H1 (cell line): ENCODE measurements around the gene TSPAN5. TPM values are rescaled to one million over a fixed set of nuclear protein-coding genes. Genes with fewer than 3 reads are reported as not detected.

Source experiments
- CTCF ChIA-PET: fragments of 300-600 bp; sonication (Branson Sonifier 250); formaldehyde crosslinking; loops from one replicate; lab custom pipeline; 2021; ENCODE audit not compliant: partially characterized antibody; lab: Charles Lee
- POLR2A ChIA-PET: fragments of 300-600 bp; sonication (Branson Sonifier 250); formaldehyde crosslinking; loops from one replicate; lab custom pipeline; 2021; ENCODE audit warnings: inconsistent platforms; ENCODE audit not compliant: partially characterized antibody; lab: Charles Lee
- DNase-seq, 2 experiments: peaks; one replicate each; pipeline versions ENCODE4 v3.0.0 to v3.0.0-alpha.2; 2010 to 2022; ENCODE audit warnings: low spot score in 2 of 2, low read depth in 1 of 2, mixed read lengths in 1 of 2
- FAIRE-seq: peaks from 2 replicates; lab custom pipeline; 2011; peaks lifted over from hg19 to GRCh38; lab: Jason Lieb, UNC
- H2AFZ ChIP-seq: 2 replicates; pipeline ENCODE4 v1.8.1; 2012; ENCODE audit warnings: low read length, inconsistent platforms
- H2AK5ac ChIP-seq: 2 replicates; pipeline ENCODE4 v1.6.1; 2013; ENCODE audit warnings: low read depth, low read length
- H2BK120ac ChIP-seq: replicated peaks from 2 replicates; pipeline ENCODE3; 2013; ENCODE audit warnings: low read depth, low read length, inconsistent platforms
- H2BK12ac ChIP-seq: 2 replicates; pipeline ENCODE4 v1.6.1; 2013; ENCODE audit warnings: low read depth, low read length
- H2BK15ac ChIP-seq: 2 replicates; pipeline ENCODE4 v1.6.1; 2013; ENCODE audit warnings: low read length
- H2BK20ac ChIP-seq: 2 replicates; pipeline ENCODE4 v1.6.1; 2013; ENCODE audit warnings: low read length
- H2BK5ac ChIP-seq: 2 replicates; pipeline ENCODE4 v1.6.1; 2013; ENCODE audit warnings: low read depth, low read length
- H3K14ac ChIP-seq: 2 replicates; pipeline ENCODE4 v1.6.1; 2013; ENCODE audit warnings: inconsistent platforms; ENCODE audit not compliant: insufficient read length
- H3K18ac ChIP-seq: 2 replicates; pipeline ENCODE4 v1.6.1; 2013; ENCODE audit warnings: low read length; ENCODE audit errors: extremely low read depth
- H3K23ac ChIP-seq: 2 replicates; pipeline ENCODE4 v1.6.1; 2013; ENCODE audit warnings: inconsistent platforms; ENCODE audit not compliant: insufficient read length
- H3K23me2 ChIP-seq: 2 replicates; pipeline ENCODE4 v1.6.1; 2013; ENCODE audit warnings: low read depth, low read length
- H3K27ac ChIP-seq: 2 replicates; pipeline ENCODE4 v1.6.1; 2011; ENCODE audit warnings: low read depth, low read length, inconsistent platforms
- H3K27me3 ChIP-seq, 4 experiments: replicated peaks in 1 of 4; 1 replicate in 1 of 4; 2 replicates in 3 of 4; pipeline versions ENCODE4 v1.6.1 to v1.8.1; 2011 to 2013; ENCODE audit warnings: low read length in 3 of 4, mild to moderate bottlenecking in 3 of 4, inconsistent platforms in 2 of 4, mixed read lengths in 2 of 4, moderate library complexity in 1 of 4; ENCODE audit not compliant: control insufficient read depth in 3 of 4, insufficient read depth in 3 of 4; ENCODE audit errors: extremely low read depth in 1 of 4
- H3K36me3 ChIP-seq, 4 experiments: 2 replicates each; pipeline versions ENCODE4 v1.6.1 to v1.8.1; 2011 to 2013; ENCODE audit warnings: mild to moderate bottlenecking in 4 of 4, low read length in 3 of 4, moderate library complexity in 2 of 4, control low read depth in 1 of 4, inconsistent platforms in 1 of 4; ENCODE audit not compliant: insufficient read depth in 4 of 4, control insufficient read depth in 2 of 4
- H3K4ac ChIP-seq: replicated peaks from 2 replicates; pipeline ENCODE3; 2013; ENCODE audit warnings: low read length, low read depth, mixed read lengths, inconsistent platforms; ENCODE audit not compliant: insufficient read length
- H3K4me1 ChIP-seq, 4 experiments: replicated peaks in 1 of 4; 1 replicate in 1 of 4; 2 replicates in 3 of 4; pipeline versions ENCODE4 v1.6.1 to v1.8.1; 2011 to 2013; ENCODE audit warnings: low read length in 3 of 4, inconsistent platforms in 2 of 4, mixed read lengths in 1 of 4; ENCODE audit not compliant: insufficient read depth in 4 of 4, control insufficient read depth in 3 of 4
- H3K4me2 ChIP-seq, 2 experiments: 2 replicates each; pipeline versions ENCODE4 v1.6.1 to v1.8.1; 2011 to 2013; ENCODE audit warnings: low read depth in 2 of 2, low read length in 2 of 2, control low read depth in 1 of 2, inconsistent platforms in 1 of 2, mild to moderate bottlenecking in 1 of 2; ENCODE audit not compliant: insufficient read depth in 1 of 2
- H3K4me3 ChIP-seq, 4 experiments: fragments of 200-600, 300-600 bp in 1 of 4; sonication (generic), shearing (Covaris generic), sonication (Bioruptor Twin) in 1 of 4; 2 replicates each; pipeline versions ENCODE4 v1.5.1 to v1.8.1; 2011 to 2016; ENCODE audit warnings: low read length in 4 of 4, low read depth in 3 of 4, control low read depth in 2 of 4, inconsistent platforms in 2 of 4, mild to moderate bottlenecking in 2 of 4, mixed read lengths in 1 of 4, moderate library complexity in 1 of 4; ENCODE audit not compliant: insufficient read depth in 2 of 4; ENCODE audit errors: extremely low read depth in 1 of 4
- H3K56ac ChIP-seq: replicated peaks from 2 replicates; pipeline ENCODE3; 2013; ENCODE audit warnings: low read depth, mild to moderate bottlenecking, mixed read lengths, low read length, inconsistent platforms; ENCODE audit not compliant: insufficient read length
- H3K79me1 ChIP-seq: 2 replicates; pipeline ENCODE4 v1.6.1; 2013; ENCODE audit warnings: low read depth, low read length, control low read depth
- H3K79me2 ChIP-seq, 2 experiments: 2 replicates each; pipeline versions ENCODE4 v1.6.1 to v1.8.1; 2012 to 2013; ENCODE audit warnings: low read length in 2 of 2, mild to moderate bottlenecking in 2 of 2, inconsistent platforms in 1 of 2; ENCODE audit not compliant: insufficient read depth in 2 of 2, control insufficient read depth in 1 of 2
- H3K9ac ChIP-seq, 4 experiments: replicated peaks in 1 of 4; 1 replicate in 1 of 4; 2 replicates in 3 of 4; pipeline versions ENCODE4 v1.6.1 to v1.8.1; 2011 to 2013; ENCODE audit warnings: low read depth in 3 of 4, low read length in 3 of 4, control low read depth in 2 of 4, mild to moderate bottlenecking in 2 of 4, moderate library complexity in 2 of 4, inconsistent platforms in 1 of 4; ENCODE audit errors: extremely low read depth in 1 of 4
- H3K9me3 ChIP-seq, 2 experiments: 2 replicates each; pipeline versions ENCODE4 v1.6.1 to v1.8.1; 2012 to 2013; ENCODE audit warnings: mild to moderate bottlenecking in 2 of 2, moderate library complexity in 2 of 2, control low read depth in 1 of 2, inconsistent platforms in 1 of 2, low read depth in 1 of 2, low read length in 1 of 2, mixed read lengths in 1 of 2; ENCODE audit not compliant: insufficient read depth in 2 of 2
- H4K20me1 ChIP-seq, 2 experiments: replicated peaks in 1 of 2; 2 replicates each; pipeline versions ENCODE3 to v1.8.1; 2011 to 2013; ENCODE audit warnings: inconsistent platforms in 2 of 2, low read length in 2 of 2, mild to moderate bottlenecking in 1 of 2; ENCODE audit not compliant: insufficient read depth in 2 of 2, control insufficient read depth in 1 of 2
- H4K5ac ChIP-seq: 2 replicates; pipeline ENCODE4 v1.6.1; 2013; ENCODE audit warnings: low read length, low read depth, mixed read lengths, inconsistent platforms; ENCODE audit not compliant: insufficient read length
- H4K8ac ChIP-seq: 2 replicates; pipeline ENCODE4 v1.8.0; 2013; ENCODE audit warnings: mild to moderate bottlenecking, moderate library complexity, low read length, inconsistent platforms; ENCODE audit not compliant: insufficient read depth; ENCODE audit errors: extremely low read depth
- H4K91ac ChIP-seq: replicated peaks from 2 replicates; pipeline ENCODE3; 2013; ENCODE audit warnings: low read length, mixed read lengths, inconsistent platforms; ENCODE audit not compliant: insufficient read length
- BCL11A ChIP-seq, 2 experiments: IDR thresholded peaks; one replicate each; pipeline ENCODE4 v1.6.1; 2011; ENCODE audit warnings: low read depth in 2 of 2, low read length in 2 of 2, mild to moderate bottlenecking in 2 of 2
- CHD2 ChIP-seq: IDR thresholded peaks from 2 replicates; pipeline ENCODE4 v1.6.1; 2012; ENCODE audit warnings: low read length, improper control_type of control experiment
- E2F6 ChIP-seq: IDR thresholded peaks from 2 replicates; pipeline ENCODE4 v1.6.1; 2012; ENCODE audit warnings: inconsistent platforms
- EZH2 ChIP-seq: fragments of 200-600 bp; sonication (generic); IDR thresholded peaks from 2 replicates; pipeline ENCODE4 v1.7.1; 2012; ENCODE audit warnings: low read depth, mild to moderate bottlenecking, moderate library complexity, low read length, inconsistent platforms; ENCODE audit not compliant: severe bottlenecking
- FOSL1 ChIP-seq: IDR thresholded peaks from 2 replicates; pipeline ENCODE4 v1.6.1; 2011; ENCODE audit warnings: mild to moderate bottlenecking, low read depth, low read length, moderate library complexity; ENCODE audit not compliant: insufficient read depth
- KDM4A ChIP-seq: IDR thresholded peaks from one replicate; pipeline ENCODE4 v1.7.1; 2012; ENCODE audit warnings: low read depth, mild to moderate bottlenecking, moderate library complexity, low read length, inconsistent platforms; ENCODE audit not compliant: severe bottlenecking
- MAFK ChIP-seq: IDR thresholded peaks from 2 replicates; pipeline ENCODE4 v1.6.1; 2012; ENCODE audit warnings: low read depth, mild to moderate bottlenecking, improper control_type of control experiment, low read length
- PHF8 ChIP-seq: fragments of 200-600 bp; sonication (generic); conservative IDR thresholded peaks from 2 replicates; pipeline ENCODE4 v1.7.1; 2012; ENCODE audit warnings: low read depth, mild to moderate bottlenecking, inconsistent platforms, low read length, moderate library complexity
- RFX5 ChIP-seq: IDR thresholded peaks from 2 replicates; pipeline ENCODE4 v1.6.1; 2011; ENCODE audit warnings: low read depth, low read length, improper control_type of control experiment, borderline replicate concordance
- SIX5 ChIP-seq: IDR thresholded peaks from 2 replicates; pipeline ENCODE4 v1.6.1; 2011; ENCODE audit warnings: mild to moderate bottlenecking, low read depth, low read length
- SP1 ChIP-seq: IDR thresholded peaks from 2 replicates; pipeline ENCODE4 v1.6.1; 2011; ENCODE audit warnings: low read depth, low read length
- TEAD4 ChIP-seq: IDR thresholded peaks from 2 replicates; pipeline ENCODE4 v1.6.1; 2012; ENCODE audit warnings: low read depth, low read length, inconsistent platforms, mixed read lengths
- WGBS, 2 experiments: shearing (Covaris generic) in 1 of 2; methylation state at CpG; one replicate each; pipeline versions ENCODE4 v1.1.6 to v1.1.7; 2013 to 2015; ENCODE audit warnings: low lambda C conversion rate in 2 of 2, mixed read lengths in 2 of 2, inconsistent platforms in 1 of 2, low coverage in 1 of 2, missing lambda C conversion rate in 1 of 2; ENCODE audit not compliant: insufficient replicate concordance in 2 of 2, insufficient coverage in 1 of 2, insufficient read length in 1 of 2; ENCODE audit errors: extremely low coverage in 1 of 2, missing lambda C conversion rate in 1 of 2; 5-methylcytosine and 5-hydroxymethylcytosine counted together
- polyA plus RNA-seq, 7 experiments: library from polyadenylated mRNA; depleted of rRNA in 3 of 7; stranded (reverse) in 5 of 7; unstranded in 2 of 7; fragments of >200 nt in 5 of 7; fragments of 200-250 nt in 2 of 7; gene quantifications; 1 replicate in 5 of 7; 2 replicates in 1 of 7; 4 replicates in 1 of 7; pipeline versions ENCODE4 v1.2.1 to v1.2.3, GENCODE V29; 2011 to 2013; ENCODE audit warnings: missing spikeins in 2 of 7, mixed read lengths in 2 of 7
- total RNA-seq: library from RNA; stranded (reverse); fragmentation: NEBNext Ultra II Directional; extraction: Animal tissue kit (Norgen Biotek cat#: 25700); gene quantifications from 2 replicates; pipeline ENCODE4 v1.2.1, GENCODE V29; 2021
- TF ChIP-seq, protein P1 (sequence below): IDR thresholded peaks from 2 replicates; pipeline ENCODE4 v1.6.1; 2011; ENCODE audit warnings: low read length, improper control_type of control experiment

The TSPAN5 gene
- total and polyA plus RNA-seq, 2 of the 8 experiments (the other 6 are each of a cell fraction or from before 2014, with no cell fraction given) = 17.6 to 21.2 TPM

GRCh38 chr4:98476891-98477290, 181.5 kb downstream of the TSPAN5 start:
- Histone ChIP-seq H4K91ac (no peak overlapping the region), H3K9me3 (no peaks in the 10 kb centered on the region), H2AFZ (no peak overlapping the region), H2BK5ac (no peak overlapping the region), H3K27me3 (no peaks in the 10 kb centered on the region), H2BK15ac (no peak overlapping the region), H3K79me1 (no peaks in the 10 kb centered on the region), H4K8ac (no peak overlapping the region), H3K4me2 (no peak overlapping the region), H3K27ac (no peak overlapping the region), H3K18ac (no peak overlapping the region), H2BK120ac (no peak overlapping the region), H3K4ac (no peak overlapping the region), H3K23me2 (no peaks in the 10 kb centered on the region), H3K56ac (no peak overlapping the region), H4K5ac (no peak overlapping the region), H2BK20ac (no peak overlapping the region), H2AK5ac (no peak overlapping the region), H3K14ac (no peak overlapping the region), H3K9ac (no peak overlapping the region), H3K4me3 (no peak overlapping the region), H3K79me2 (no peaks in the 10 kb centered on the region), H3K23ac (no peak overlapping the region), H3K4me1 (no peaks in the 10 kb centered on the region), H4K20me1 (no peaks in the 10 kb centered on the region), H3K36me3 (peaks cover 0 to under 1% (median 0%) of the 10 kb centered on the region in 4 experiments; a peak in 1 of 8 replicates), H2BK12ac (no peak overlapping the region)
- POLR2A ChIA-PET = no interaction called here
- FAIRE-seq (no peak), DNase-seq (no peak)
- CTCF ChIA-PET = interaction anchor here (0.6 to 1.5 kb wide), 4 partner anchors 9 to 518 kb away, joined by 3 to 9 read pairs (median 3); no protein-coding TSS in a partner anchor
- 93% methylated on average over 9 of the region's 9 CpGs; no CpG with 5 or more reads in 1 of the 2 experiments for WGBS, 2 experiments
- TF ChIP-seq CHD2 = no peak
- TF ChIP-seq MAFK = no peak
- no peak for TF ChIP-seq FOSL1
- no peak for TF ChIP-seq RFX5
- TF ChIP-seq EZH2 = no peak
- TF ChIP-seq, protein P1, sequence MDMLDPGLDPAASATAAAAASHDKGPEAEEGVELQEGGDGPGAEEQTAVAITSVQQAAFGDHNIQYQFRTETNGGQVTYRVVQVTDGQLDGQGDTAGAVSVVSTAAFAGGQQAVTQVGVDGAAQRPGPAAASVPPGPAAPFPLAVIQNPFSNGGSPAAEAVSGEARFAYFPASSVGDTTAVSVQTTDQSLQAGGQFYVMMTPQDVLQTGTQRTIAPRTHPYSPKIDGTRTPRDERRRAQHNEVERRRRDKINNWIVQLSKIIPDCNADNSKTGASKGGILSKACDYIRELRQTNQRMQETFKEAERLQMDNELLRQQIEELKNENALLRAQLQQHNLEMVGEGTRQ = no peak
- no peak for TF ChIP-seq TEAD4
- no peak for TF ChIP-seq KDM4A
- TF ChIP-seq SIX5 = no peak
- TF ChIP-seq PHF8 = no peak
- no peak for TF ChIP-seq E2F6
- no peak for TF ChIP-seq SP1
- TF ChIP-seq BCL11A (IDR thresholded peaks at IDR 0.05; ENCODE audit: low read depth in 2 of 2, low read length in 2 of 2) = no peak
